GM12864 (cell line): ENCODE measurements around the gene C16orf87.
"Not testable (repeated sequence)": the region's sequence is repeated elsewhere in the genome, so short reads cannot be mapped to it uniquely, and the experiment has no call there.

ENCODE experiments used
- DNase-seq: peaks from one replicate; pipeline ENCODE4 v3.0.0-alpha.2; 2011; ENCODE audit warnings: low read depth
- H3K4me3 ChIP-seq: 2 replicates; pipeline ENCODE4 v1.5.1; 2011; ENCODE audit warnings: mild to moderate bottlenecking, low read depth, low read length, control low read depth
- TF ChIP-seq, protein P1 (sequence below): IDR thresholded peaks from 2 replicates; pipeline ENCODE4 v1.5.1; 2011; ENCODE audit warnings: low read depth, mild to moderate bottlenecking, moderate library complexity, low read length, control low read depth, inconsistent platforms; ENCODE audit errors: missing control alignments

The C16orf87 gene

DNA sequence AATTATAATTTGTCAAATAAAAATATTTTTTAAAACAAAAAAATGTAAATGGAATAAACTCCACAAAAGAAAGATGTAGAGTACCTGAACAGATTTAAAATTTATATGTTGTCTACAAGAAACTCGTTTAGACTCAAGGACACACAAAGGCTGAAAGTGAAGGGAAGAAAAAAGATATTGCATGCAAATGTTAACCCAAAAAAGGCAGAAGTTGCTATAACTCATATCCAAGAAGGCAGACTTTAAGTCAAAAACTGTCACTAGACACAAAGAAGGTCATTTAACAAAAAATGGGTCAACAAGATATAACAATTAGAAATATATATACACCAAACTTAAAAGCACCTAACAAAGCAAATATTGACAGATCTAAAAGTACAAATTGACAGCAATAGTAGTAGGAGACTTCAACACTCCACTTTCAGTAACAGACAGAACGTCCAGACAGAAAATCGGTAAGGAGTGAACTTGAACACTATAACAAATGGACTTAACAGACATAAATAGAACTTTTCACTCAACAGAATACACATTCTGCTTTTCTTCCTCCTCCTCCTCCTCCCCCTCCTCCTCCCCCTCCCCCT is 42.0 kb downstream of the C16orf87 start:
- no peak overlapping the region; the same call in 1 of the 2 replicates for H3K4me3 ChIP-seq
- no peak for DNase-seq
- TF ChIP-seq, protein P1, sequence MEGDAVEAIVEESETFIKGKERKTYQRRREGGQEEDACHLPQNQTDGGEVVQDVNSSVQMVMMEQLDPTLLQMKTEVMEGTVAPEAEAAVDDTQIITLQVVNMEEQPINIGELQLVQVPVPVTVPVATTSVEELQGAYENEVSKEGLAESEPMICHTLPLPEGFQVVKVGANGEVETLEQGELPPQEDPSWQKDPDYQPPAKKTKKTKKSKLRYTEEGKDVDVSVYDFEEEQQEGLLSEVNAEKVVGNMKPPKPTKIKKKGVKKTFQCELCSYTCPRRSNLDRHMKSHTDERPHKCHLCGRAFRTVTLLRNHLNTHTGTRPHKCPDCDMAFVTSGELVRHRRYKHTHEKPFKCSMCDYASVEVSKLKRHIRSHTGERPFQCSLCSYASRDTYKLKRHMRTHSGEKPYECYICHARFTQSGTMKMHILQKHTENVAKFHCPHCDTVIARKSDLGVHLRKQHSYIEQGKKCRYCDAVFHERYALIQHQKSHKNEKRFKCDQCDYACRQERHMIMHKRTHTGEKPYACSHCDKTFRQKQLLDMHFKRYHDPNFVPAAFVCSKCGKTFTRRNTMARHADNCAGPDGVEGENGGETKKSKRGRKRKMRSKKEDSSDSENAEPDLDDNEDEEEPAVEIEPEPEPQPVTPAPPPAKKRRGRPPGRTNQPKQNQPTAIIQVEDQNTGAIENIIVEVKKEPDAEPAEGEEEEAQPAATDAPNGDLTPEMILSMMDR, result no peak

DNA sequence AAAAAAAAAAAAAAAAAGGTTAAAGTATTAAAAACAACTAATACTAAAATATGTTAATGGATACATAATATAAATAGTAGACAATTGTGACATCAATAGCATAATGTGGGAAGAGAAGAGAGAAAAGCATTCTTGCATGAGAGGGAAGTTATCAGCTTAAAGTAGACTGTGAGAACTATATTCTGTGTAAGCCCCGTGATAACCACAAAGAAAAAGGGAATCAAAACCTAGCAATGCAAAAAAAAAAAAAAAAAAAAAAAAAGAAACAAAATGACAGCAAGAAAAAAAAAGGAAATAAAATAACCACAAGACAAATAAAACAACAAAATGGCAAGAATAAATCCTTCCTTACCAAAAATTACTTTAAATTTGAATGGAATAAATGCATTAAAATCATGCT is 43.1 kb downstream of the C16orf87 start:
- DNase-seq, result peak; percentile 51
- no peak overlapping the region for H3K4me3 ChIP-seq
- TF ChIP-seq, protein P1, result no peak

DNA sequence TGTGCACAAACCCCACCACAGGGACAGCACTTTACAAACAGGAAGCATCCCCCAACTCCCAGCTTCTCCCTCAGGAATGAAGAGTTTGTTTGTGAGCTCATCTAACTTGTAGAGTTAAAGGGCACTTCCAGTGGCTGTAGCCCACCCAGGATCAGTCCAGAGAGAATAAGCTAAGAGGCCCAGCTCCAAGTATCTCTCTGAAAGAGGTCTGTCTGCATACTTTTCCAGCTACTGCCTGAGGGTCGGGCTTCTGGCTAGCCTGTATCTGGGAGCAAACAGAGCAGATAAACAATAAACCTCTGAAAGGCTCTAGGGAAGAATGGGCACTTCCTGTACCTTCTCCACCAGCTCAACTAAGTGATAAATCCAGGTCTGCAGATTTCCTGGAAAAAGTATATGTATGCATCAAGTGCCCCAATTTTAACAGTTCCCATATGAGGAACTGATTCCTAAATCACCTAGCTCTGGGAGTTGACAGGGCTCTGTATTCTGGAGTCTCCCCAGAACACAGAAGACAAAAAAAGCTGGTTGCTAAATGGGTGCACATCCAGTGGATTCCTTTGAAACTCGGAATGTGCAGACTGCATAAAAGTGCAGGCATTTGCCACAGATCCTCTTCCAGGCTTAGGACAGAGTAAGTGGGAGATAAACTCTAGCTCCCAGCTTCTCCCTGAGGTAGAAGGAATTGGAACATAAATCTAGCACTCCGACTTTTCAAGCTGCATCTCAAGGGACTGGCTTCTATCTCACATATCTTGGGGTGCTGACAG is 45.7 kb downstream of the C16orf87 start:
- DNase-seq, result no peak
- no peak overlapping the region for H3K4me3 ChIP-seq
- TF ChIP-seq, protein P1, result no peak

DNA sequence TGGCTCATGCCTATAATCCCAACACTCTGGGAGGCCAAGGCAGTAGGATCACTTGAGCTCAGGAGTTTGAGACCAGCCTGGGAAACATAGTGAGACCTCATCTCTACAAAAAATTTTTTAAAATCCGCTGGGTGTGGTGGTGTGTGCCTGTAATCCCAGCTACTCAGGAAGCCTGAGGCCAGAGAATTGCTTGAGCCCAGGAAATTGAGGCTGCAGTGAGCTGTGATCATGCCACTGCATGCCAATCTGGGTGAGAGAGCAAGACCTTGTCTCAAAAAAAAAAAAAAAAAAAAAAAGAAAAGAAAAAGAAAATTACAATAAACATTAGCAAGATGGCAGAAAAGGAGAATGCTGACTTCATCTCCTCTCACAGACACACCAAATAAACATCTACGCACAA is 46.4 kb downstream of the C16orf87 start:
- not testable (repeated sequence) for DNase-seq, H3K4me3 ChIP-seq

DNA sequence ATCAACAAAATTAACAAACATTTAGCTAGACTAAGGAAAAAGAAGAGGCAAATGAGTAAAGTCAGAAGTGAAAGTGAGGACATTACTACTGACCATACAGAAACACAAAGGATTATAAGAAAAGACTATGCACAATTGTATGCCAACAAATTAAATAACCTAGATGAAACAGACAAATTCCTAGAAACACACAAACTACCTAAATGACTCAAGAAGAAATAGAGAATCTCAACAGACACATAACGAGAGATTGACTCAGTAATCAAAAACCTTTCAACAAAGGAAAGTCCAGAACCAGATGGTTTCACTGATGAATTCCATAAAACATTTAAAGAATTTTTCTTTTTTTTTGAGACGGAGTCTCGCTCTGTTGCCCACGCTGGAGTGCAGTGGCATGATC is 47.2 kb downstream of the C16orf87 start:
- no peak overlapping the region for H3K4me3 ChIP-seq
- DNase-seq, result no peak
- TF ChIP-seq, protein P1, result no peak

DNA sequence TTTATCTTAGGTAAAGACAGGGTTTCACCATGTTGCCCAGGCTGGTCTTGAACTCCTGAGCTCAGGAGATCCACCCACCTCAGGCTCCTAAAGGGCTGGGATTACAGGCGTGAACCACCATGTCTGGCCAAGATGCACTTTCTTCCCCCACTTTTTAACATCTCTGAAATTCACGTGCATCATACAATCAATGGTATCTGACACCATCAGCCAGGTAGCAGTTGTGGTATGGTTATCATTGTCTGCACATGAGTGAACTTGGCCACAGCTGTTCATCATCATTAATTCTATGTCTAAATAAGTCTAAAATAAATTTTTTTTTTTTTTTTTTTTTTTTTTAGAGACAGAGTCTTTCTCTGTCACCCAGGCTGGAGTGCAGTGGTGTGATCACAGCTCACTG is 48.7 kb downstream of the C16orf87 start:
- TF ChIP-seq, protein P1, result no peak
- DNase-seq, result no peak
- H3K4me3 ChIP-seq, result no peak overlapping the region

DNA sequence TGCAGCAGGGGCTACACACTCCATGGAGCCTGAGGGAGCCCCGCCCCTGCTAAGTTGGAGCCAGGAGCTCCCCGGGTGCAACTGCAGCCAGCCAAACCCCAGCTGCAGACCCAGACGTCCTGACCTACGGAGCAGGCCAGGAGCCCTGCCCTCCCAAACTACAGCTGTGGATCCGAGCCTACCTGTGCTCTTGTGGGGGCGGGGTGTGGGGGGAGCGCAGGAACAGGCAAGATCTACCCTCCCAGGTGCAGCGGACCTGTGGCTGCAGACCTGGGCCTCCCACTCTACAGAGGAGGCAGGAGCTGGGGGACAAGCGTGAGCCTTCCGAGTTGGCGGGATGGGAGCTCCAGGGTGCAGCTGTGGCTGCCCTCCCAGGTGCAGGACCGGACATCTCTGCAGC is 53.2 kb downstream of the C16orf87 start:
- no peak overlapping the region for H3K4me3 ChIP-seq
- TF ChIP-seq, protein P1, result no peak
- no peak for DNase-seq
